ENCODE results near the gene HSDL1. TPM values are rescaled to one million over a fixed set of nuclear protein-coding genes. Genes with fewer than 3 reads are reported as not detected.

HSDL1 gene
- polyA plus RNA-seq, 1 donor from 2014 or later: 217 TPM

DNA sequence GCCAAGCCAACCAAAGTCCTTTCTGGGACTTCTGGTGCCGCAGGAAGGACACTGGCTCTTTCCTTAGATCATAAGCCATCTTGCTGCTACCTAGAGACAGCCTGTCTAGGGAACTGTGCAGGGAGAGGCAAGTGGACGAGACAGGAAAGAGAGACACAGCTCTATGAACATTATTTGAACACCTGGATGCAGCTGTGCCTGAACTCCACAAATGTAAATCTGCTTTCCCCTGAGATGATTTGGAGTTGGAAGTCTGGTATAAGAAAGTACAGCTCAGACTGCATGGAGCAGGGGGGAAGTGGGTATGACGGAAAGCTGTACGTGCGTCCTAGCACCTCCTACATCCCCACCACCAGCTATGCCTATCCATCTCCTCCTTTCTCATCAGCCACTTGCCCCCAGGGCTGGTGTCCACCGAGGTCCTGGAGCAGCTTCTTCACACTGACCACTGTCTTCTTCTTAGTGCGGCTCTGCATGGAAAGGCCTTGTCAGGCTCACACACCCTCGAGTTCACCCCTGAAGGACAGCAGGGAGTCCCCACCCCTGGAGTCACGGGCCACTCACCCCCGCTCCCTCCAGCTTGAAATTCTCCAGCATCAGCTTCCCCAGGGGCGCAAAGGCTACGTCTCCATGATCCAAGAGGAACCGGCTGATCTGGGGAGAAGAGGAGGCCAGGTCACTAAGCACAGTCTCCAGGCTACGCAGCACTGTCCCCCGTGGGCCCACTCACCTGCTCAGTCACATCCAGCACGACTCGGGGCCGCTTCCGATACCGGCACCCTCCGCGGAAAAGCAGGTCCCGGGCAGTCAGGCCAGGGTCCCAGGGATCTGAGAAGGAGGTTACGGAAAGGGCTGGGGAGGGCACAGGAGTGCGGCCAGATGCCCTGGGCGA is 37.9 kb upstream of the HSDL1 start:
- TF ChIP-seq TAF1 (IDR thresholded peaks at IDR 0.05; ENCODE audit: low read depth): no peak
- no peak for TF ChIP-seq REST (IDR thresholded peaks at IDR 0.05; ENCODE audit: borderline replicate concordance)
- TF ChIP-seq EZH2 (IDR thresholded peaks at IDR 0.05; ENCODE audit: borderline replicate concordance, insufficient read depth, low read length, poor library complexity, severe bottlenecking): no peak
- no peak for TF ChIP-seq EP300 (conservative IDR thresholded peaks at IDR 0.05; ENCODE audit: poor library complexity, severe bottlenecking)
- no peak for TF ChIP-seq SMC3 (conservative IDR thresholded peaks at IDR 0.05; ENCODE audit: poor library complexity)
- no peak for TF ChIP-seq POLR2AphosphoS5 (IDR thresholded peaks at IDR 0.05)
- TF ChIP-seq RAD21 (conservative IDR thresholded peaks at IDR 0.05): no peak
- Histone ChIP-seq H2AFZ (ENCODE audit: low read depth, low read length) (no peak overlapping the region), H3K27me3 (ENCODE audit: insufficient read depth, low read depth, low read length) (no peaks in the 10 kb centered on the region), H4K20me1 (ENCODE audit: insufficient read depth) (no peaks in the 10 kb centered on the region), H3K27ac (ENCODE audit: low read length) (no peak overlapping the region), H3K79me2 (replicated peaks; ENCODE audit: insufficient read depth, low read length) (peaks cover 20% of the 10 kb centered on the region), H3K4me3 (ENCODE audit: low read length) (no peak overlapping the region), H3F3A (ENCODE audit: insufficient read depth, low read length, poor library complexity, severe bottlenecking) (no peaks in the 10 kb centered on the region), H3K9ac (ENCODE audit: low read length) (no peak overlapping the region), H3K9me2 (ENCODE audit: insufficient read depth, low read length) (no peaks in the 10 kb centered on the region), H3K9me3 (ENCODE audit: low read length) (no peaks in the 10 kb centered on the region), H3K36me3 (ENCODE audit: insufficient read depth, low read length) (no peaks in the 10 kb centered on the region), H3K4me2 (ENCODE audit: low read length) (no peak overlapping the region)

GRCh38 chr16:84182104-84182503 is 37.1 kb upstream of the HSDL1 start:
- TF ChIP-seq REST (IDR thresholded peaks at IDR 0.05; ENCODE audit: borderline replicate concordance) (no peak), TAF1 (IDR thresholded peaks at IDR 0.05; ENCODE audit: low read depth) (no peak), SMC3 (conservative IDR thresholded peaks at IDR 0.05; ENCODE audit: poor library complexity) (no peak), MXI1 (conservative IDR thresholded peaks at IDR 0.05; ENCODE audit: poor library complexity, severe bottlenecking) (no peak), EZH2 (IDR thresholded peaks at IDR 0.05; ENCODE audit: borderline replicate concordance, insufficient read depth, low read length, poor library complexity, severe bottlenecking) (no peak), EP300 (conservative IDR thresholded peaks at IDR 0.05; ENCODE audit: poor library complexity, severe bottlenecking) (no peak), RAD21 (conservative IDR thresholded peaks at IDR 0.05) (no peak), POLR2AphosphoS5 (IDR thresholded peaks at IDR 0.05) (no peak)
- TF ChIP-seq, protein P1, sequence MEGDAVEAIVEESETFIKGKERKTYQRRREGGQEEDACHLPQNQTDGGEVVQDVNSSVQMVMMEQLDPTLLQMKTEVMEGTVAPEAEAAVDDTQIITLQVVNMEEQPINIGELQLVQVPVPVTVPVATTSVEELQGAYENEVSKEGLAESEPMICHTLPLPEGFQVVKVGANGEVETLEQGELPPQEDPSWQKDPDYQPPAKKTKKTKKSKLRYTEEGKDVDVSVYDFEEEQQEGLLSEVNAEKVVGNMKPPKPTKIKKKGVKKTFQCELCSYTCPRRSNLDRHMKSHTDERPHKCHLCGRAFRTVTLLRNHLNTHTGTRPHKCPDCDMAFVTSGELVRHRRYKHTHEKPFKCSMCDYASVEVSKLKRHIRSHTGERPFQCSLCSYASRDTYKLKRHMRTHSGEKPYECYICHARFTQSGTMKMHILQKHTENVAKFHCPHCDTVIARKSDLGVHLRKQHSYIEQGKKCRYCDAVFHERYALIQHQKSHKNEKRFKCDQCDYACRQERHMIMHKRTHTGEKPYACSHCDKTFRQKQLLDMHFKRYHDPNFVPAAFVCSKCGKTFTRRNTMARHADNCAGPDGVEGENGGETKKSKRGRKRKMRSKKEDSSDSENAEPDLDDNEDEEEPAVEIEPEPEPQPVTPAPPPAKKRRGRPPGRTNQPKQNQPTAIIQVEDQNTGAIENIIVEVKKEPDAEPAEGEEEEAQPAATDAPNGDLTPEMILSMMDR (IDR thresholded peaks at IDR 0.05; ENCODE audit: poor library complexity, severe bottlenecking): no peak
- H3K27ac ChIP-seq (ENCODE audit: low read length): no peak overlapping the region
- H2AFZ ChIP-seq (ENCODE audit: low read depth, low read length): no peak overlapping the region
- H3K9me2 ChIP-seq (ENCODE audit: insufficient read depth, low read length): no peaks in the 10 kb centered on the region
- no peaks in the 10 kb centered on the region for H3F3A ChIP-seq (ENCODE audit: insufficient read depth, low read length, poor library complexity, severe bottlenecking)
- H3K4me3 ChIP-seq (ENCODE audit: low read length): no peak overlapping the region
- no peaks in the 10 kb centered on the region for H4K20me1 ChIP-seq (ENCODE audit: insufficient read depth)
- peaks cover 17% of the 10 kb centered on the region for H3K79me2 ChIP-seq (replicated peaks; ENCODE audit: insufficient read depth, low read length)
- no peak overlapping the region for H3K4me2 ChIP-seq (ENCODE audit: low read length)
- no peaks in the 10 kb centered on the region for H3K36me3 ChIP-seq (ENCODE audit: insufficient read depth, low read length)
- H3K27me3 ChIP-seq (ENCODE audit: insufficient read depth, low read depth, low read length): no peaks in the 10 kb centered on the region
- no peak overlapping the region for H3K9ac ChIP-seq (ENCODE audit: low read length)
- H3K9me3 ChIP-seq (ENCODE audit: low read length): no peaks in the 10 kb centered on the region
